Mesothelial cell of epicardium (in vitro differentiated cells): ENCODE results near the gene IRX3. TPM values are rescaled to one million over a fixed set of nuclear protein-coding genes. Genes with fewer than 3 reads are reported as not detected.
A peak's percentile ranks its signal among the peaks of the same experiment; 100 is the strongest.

Experiments used
- DNase-seq, 2 experiments: peaks; one replicate each; pipeline ENCODE4 v3.0.0; 2021; ENCODE audit warnings: low spot score in 2 of 2; ENCODE audit not compliant: unreplicated experiment in 2 of 2
- H3K27ac Mint-ChIP-seq: 2 replicates; pipeline ENCODE4 v1.8.0; 2021; ENCODE audit warnings: mixed read lengths
- H3K27me3 Mint-ChIP-seq: 2 replicates; pipeline ENCODE4 v1.8.0; 2021; ENCODE audit warnings: low read depth, mixed read lengths
- H3K36me3 Mint-ChIP-seq: 2 replicates; pipeline ENCODE4 v1.8.0; 2021; ENCODE audit warnings: mixed read lengths
- H3K4me1 Mint-ChIP-seq: 2 replicates; pipeline ENCODE4 v1.8.0; 2021; ENCODE audit warnings: mixed read lengths
- H3K4me3 Mint-ChIP-seq: 2 replicates; pipeline ENCODE4 v1.8.0; 2021; ENCODE audit warnings: mild to moderate bottlenecking, moderate library complexity, mixed read lengths
- H3K9me3 Mint-ChIP-seq: 2 replicates; pipeline ENCODE4 v1.8.0; 2021; ENCODE audit warnings: mixed read lengths
- total RNA-seq: library from RNA; stranded (reverse); gene quantifications from 3 replicates; pipeline ENCODE4 v1.2.1, GENCODE V29; 2021
- TF ChIP-seq, protein P1 (sequence below): fragments of 200-600 bp; sonication (generic); IDR thresholded peaks from one replicate; pipeline ENCODE4 v1.5.0; 2021; ENCODE audit warnings: antibody characterized with exemption; ENCODE audit not compliant: unreplicated experiment

IRX3 gene
- total RNA-seq, 1 donor from 2014 or later, result 45.2 TPM

- DNase-seq, result peak in 1 of 2 experiments; percentile 35
- no peak overlapping the region for H3K27ac Mint-ChIP-seq
- H3K4me3 Mint-ChIP-seq, result no peak overlapping the region
Measured at GRCh38 chr16:54268766-54269165, 17.8 kb downstream of the IRX3 start.

DNA sequence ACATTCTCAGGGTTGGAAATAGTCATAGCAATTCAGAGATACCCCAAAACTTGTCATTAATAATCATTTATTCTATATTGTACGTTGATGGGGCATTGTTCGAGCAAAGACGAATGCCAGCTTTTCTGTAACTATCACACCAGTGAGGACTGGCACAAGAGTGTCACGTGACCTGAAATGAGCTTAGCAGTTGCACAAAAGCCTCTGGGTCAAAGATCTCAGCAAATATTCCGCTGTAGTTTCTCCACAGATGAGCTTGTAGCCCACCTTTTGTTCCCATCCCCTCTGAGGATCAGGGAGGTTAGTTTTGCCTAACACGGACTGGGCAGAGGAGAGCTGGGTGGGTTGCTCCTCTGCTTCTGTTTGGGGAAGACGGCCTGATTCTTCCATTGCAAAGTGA is 18.2 kb downstream of the IRX3 start:
- Mint-ChIP-seq H3K9me3 (peaks cover 6% of the 10 kb centered on the region), H3K4me3 (no peak overlapping the region), H3K27me3 (no peaks in the 10 kb centered on the region), H3K27ac (no peak overlapping the region), H3K4me1 (peaks cover 3% of the 10 kb centered on the region), H3K36me3 (no peaks in the 10 kb centered on the region)
- peak in 1 of 2 experiments; percentile 14 for DNase-seq
- TF ChIP-seq, protein P1, sequence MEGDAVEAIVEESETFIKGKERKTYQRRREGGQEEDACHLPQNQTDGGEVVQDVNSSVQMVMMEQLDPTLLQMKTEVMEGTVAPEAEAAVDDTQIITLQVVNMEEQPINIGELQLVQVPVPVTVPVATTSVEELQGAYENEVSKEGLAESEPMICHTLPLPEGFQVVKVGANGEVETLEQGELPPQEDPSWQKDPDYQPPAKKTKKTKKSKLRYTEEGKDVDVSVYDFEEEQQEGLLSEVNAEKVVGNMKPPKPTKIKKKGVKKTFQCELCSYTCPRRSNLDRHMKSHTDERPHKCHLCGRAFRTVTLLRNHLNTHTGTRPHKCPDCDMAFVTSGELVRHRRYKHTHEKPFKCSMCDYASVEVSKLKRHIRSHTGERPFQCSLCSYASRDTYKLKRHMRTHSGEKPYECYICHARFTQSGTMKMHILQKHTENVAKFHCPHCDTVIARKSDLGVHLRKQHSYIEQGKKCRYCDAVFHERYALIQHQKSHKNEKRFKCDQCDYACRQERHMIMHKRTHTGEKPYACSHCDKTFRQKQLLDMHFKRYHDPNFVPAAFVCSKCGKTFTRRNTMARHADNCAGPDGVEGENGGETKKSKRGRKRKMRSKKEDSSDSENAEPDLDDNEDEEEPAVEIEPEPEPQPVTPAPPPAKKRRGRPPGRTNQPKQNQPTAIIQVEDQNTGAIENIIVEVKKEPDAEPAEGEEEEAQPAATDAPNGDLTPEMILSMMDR, result no peak

More at GRCh38 chr16:54268766-54269165, 17.8 kb downstream of the IRX3 start:
- TF ChIP-seq, protein P1, result no peak
- H3K9me3 Mint-ChIP-seq, result peaks cover 2% of the 10 kb centered on the region
- peaks cover 3% of the 10 kb centered on the region for H3K4me1 Mint-ChIP-seq
- H3K27me3 Mint-ChIP-seq, result no peaks in the 10 kb centered on the region
- H3K36me3 Mint-ChIP-seq, result no peaks in the 10 kb centered on the region

GRCh38 chr16:54266363-54266955 is 20.1 kb downstream of the IRX3 start:
- H3K4me3 Mint-ChIP-seq, result no peak overlapping the region
- DNase-seq, result no peak
- peaks cover 23% of the 10 kb centered on the region for H3K9me3 Mint-ChIP-seq
- no peak overlapping the region for H3K27ac Mint-ChIP-seq
- H3K4me1 Mint-ChIP-seq, result peaks cover 3% of the 10 kb centered on the region
- H3K36me3 Mint-ChIP-seq, result no peaks in the 10 kb centered on the region
- TF ChIP-seq, protein P1, result no peak
- no peaks in the 10 kb centered on the region for H3K27me3 Mint-ChIP-seq

GRCh38 chr16:54265575-54266107 is 20.9 kb downstream of the IRX3 start:
- Mint-ChIP-seq H3K4me3 (no peak overlapping the region), H3K36me3 (no peaks in the 10 kb centered on the region), H3K27ac (no peak overlapping the region), H3K4me1 (peaks cover 3% of the 10 kb centered on the region), H3K27me3 (no peaks in the 10 kb centered on the region), H3K9me3 (peaks cover 26% of the 10 kb centered on the region)
- peak in 1 of 2 experiments; percentile 24 for DNase-seq
- TF ChIP-seq, protein P1, result no peak

GRCh38 chr16:54253118-54253517 is 33.5 kb downstream of the IRX3 start:
- Mint-ChIP-seq H3K9me3 (no peaks in the 10 kb centered on the region), H3K36me3 (no peaks in the 10 kb centered on the region), H3K27ac (no peak overlapping the region), H3K4me3 (no peak overlapping the region), H3K27me3 (no peaks in the 10 kb centered on the region), H3K4me1 (peaks cover 16% of the 10 kb centered on the region)
- peak in 1 of 2 experiments; percentile 35 for DNase-seq
- TF ChIP-seq, protein P1, result no peak
